Ureter (tissue), 1 donor: ENCODE measurements around the gene RHO. TPM values are rescaled to one million over a fixed set of nuclear protein-coding genes. Genes with fewer than 3 reads are reported as not detected.

Experiments used
- DNase-seq: peaks from one replicate; pipeline ENCODE4 v3.0.0-alpha.2; 2020; ENCODE audit warnings: low spot score
- total RNA-seq: library from RNA; stranded (reverse); gene quantifications from one replicate; pipeline ENCODE4 v1.2.4, GENCODE V29; 2023
- donor health status: DM: yes; HTN: yes; CAD: no.

The RHO gene
- total RNA-seq, 1 donor from 2014 or later = not detected

- no peak for DNase-seq
Observed at GRCh38 chr3:129519896-129520715, 8.3 kb upstream of the RHO start.

DNA sequence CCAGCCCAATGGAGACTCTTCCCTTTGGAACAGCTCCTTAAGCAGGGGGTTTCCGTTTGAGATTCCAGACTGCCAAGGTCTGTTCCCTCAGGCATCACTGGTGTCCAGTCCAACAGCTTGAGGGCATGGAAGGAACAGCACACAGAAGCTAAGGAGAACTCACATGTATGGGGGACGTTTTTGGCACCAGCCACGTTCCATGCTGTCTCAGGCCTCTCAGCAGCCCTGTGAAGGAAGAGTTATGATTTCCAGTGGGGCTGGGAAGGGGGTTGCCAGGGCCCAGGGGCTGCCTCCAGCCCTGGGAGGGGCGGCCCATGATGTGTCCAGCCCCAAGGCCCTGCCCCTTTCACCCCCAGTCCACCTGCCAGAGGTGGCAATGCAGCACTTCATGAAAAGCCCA, 7.5 kb upstream of the RHO start:
- DNase-seq = no peak

- no peak for DNase-seq
Observed at GRCh38 chr3:129521611-129522010, 6.8 kb upstream of the RHO start.

DNA sequence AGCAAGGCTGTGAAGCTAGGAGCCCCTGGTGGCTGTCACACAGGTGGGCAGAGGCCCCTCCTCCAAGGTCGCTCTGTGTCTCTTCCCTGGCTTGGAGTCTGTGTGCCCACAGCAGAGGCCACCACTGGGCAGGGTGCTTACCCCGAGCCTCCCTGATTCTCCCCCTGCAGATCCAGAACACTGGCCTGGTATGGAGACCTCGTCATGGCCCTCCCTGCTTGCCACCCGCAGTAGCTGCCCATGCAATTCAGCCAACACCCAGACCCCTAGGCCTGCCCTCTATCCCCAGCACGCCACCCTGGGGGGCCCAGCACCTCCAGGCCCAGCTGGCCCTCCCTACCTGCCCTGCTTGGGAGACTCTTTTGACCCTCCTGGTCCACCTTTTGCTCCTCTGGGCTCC, 5.5 kb upstream of the RHO start:
- DNase-seq = no peak

DNA sequence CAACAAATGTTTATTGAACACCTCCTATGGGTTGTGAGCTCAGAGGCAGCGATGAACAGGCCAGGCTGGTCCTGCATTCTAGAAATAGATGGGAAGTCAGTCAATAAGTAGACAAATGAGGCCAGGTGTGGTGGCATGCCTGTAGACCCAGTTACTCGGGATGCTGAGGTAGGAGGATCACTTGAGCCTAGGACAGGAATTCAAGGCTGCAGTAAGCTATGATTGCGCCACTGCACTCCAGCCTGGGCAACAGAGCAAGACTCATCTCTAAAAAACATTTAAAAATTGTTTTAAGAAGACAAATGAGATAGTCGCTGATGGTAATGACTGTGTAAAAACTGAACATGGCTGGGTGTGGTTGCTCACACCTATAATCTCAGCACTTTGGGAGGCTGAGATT, 4.4 kb upstream of the RHO start:
- DNase-seq = no peak

GRCh38 chr3:129525341-129525968, 3.0 kb upstream of the RHO start:
- no peak for DNase-seq

DNA sequence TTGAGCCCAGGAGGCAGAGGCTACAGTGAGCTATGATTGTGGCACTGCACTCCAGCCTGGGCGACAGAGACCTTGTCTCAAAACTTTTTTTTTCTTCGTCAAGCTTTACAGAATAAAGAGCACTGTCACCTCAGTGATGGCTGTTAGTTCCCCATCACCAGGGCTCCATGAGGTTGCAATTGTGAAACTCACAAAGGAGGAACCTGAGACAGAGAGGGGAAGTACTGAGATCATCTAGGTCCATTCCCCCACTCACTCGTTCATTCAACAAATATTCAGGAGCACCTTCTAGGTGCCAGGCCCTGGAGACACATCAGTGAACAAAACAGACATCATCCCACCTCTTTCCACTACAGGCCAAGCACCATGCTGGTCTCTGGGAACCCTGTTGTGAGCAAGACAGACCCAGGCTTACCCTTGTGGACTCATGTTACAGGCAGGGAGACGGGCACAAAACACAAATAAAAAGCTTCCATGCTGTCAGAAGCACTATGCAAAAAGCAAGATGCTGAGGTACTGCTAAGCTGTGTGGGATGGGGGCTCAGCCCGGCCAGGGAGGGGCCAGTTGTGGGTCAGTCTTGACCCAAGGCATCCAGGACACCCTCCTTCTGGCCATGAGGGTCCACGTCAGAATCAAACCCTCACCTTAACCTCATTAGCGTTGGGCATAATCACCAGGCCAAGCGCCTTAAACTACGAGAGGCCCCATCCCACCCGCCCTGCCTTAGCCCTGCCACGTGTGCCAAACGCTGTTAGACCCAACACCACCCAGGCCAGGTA, 2.1 kb upstream of the RHO start:
- DNase-seq = no peak

DNA sequence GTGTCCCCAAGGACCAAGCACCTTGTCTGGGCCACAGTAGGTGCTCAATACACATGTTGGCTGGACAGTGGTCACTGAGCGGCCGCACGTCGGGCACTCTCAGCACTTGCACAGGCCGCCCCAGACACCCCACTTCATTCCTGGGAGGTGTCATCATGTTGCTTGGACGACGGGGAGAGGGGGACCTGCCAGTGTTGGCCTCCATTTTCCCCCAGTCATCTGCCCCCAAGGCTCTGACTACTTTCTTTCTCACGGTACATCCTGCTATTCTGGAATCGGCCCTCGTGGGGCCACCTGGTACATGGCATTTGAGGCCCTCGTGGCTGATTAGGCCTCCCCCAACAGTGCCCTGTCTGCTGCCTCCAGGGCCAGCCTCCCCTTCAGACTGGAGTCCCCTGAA, 1.2 kb upstream of the RHO start:
- no peak for DNase-seq

DNA sequence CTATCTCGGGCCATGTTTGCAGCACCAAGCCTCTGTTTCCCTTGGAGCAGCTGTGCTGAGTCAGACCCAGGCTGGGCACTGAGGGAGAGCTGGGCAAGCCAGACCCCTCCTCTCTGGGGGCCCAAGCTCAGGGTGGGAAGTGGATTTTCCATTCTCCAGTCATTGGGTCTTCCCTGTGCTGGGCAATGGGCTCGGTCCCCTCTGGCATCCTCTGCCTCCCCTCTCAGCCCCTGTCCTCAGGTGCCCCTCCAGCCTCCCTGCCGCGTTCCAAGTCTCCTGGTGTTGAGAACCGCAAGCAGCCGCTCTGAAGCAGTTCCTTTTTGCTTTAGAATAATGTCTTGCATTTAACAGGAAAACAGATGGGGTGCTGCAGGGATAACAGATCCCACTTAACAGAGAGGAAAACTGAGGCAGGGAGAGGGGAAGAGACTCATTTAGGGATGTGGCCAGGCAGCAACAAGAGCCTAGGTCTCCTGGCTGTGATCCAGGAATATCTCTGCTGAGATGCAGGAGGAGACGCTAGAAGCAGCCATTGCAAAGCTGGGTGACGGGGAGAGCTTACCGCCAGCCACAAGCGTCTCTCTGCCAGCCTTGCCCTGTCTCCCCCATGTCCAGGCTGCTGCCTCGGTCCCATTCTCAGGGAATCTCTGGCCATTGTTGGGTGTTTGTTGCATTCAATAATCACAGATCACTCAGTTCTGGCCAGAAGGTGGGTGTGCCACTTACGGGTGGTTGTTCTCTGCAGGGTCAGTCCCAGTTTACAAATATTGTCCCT, 1.2 kb downstream of the RHO start:
- no peak for DNase-seq

DNA sequence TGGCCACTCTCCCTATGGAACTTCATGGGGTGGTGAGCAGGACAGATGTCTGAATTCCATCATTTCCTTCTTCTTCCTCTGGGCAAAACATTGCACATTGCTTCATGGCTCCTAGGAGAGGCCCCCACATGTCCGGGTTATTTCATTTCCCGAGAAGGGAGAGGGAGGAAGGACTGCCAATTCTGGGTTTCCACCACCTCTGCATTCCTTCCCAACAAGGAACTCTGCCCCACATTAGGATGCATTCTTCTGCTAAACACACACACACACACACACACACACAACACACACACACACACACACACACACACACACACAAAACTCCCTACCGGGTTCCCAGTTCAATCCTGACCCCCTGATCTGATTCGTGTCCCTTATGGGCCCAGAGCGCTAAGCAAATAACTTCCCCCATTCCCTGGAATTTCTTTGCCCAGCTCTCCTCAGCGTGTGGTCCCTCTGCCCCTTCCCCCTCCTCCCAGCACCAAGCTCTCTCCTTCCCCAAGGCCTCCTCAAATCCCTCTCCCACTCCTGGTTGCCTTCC, 1.9 kb downstream of the RHO start:
- no peak for DNase-seq

DNA sequence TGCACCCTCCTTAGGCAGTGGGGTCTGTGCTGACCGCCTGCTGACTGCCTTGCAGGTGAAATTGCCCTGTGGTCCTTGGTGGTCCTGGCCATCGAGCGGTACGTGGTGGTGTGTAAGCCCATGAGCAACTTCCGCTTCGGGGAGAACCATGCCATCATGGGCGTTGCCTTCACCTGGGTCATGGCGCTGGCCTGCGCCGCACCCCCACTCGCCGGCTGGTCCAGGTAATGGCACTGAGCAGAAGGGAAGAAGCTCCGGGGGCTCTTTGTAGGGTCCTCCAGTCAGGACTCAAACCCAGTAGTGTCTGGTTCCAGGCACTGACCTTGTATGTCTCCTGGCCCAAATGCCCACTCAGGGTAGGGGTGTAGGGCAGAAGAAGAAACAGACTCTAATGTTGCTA, 2.4 kb downstream of the RHO start:
- DNase-seq = no peak

- no peak for DNase-seq
Observed at GRCh38 chr3:129531699-129532098, 3.3 kb downstream of the RHO start.

DNA sequence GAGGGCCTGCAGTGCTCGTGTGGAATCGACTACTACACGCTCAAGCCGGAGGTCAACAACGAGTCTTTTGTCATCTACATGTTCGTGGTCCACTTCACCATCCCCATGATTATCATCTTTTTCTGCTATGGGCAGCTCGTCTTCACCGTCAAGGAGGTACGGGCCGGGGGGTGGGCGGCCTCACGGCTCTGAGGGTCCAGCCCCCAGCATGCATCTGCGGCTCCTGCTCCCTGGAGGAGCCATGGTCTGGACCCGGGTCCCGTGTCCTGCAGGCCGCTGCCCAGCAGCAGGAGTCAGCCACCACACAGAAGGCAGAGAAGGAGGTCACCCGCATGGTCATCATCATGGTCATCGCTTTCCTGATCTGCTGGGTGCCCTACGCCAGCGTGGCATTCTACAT, 3.8 kb downstream of the RHO start:
- no peak for DNase-seq

DNA sequence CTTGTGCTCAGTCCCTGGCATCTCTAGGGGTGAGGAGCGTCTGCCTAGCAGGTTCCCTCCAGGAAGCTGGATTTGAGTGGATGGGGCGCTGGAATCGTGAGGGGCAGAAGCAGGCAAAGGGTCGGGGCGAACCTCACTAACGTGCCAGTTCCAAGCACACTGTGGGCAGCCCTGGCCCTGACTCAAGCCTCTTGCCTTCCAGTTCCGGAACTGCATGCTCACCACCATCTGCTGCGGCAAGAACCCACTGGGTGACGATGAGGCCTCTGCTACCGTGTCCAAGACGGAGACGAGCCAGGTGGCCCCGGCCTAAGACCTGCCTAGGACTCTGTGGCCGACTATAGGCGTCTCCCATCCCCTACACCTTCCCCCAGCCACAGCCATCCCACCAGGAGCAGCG, 5.0 kb downstream of the RHO start:
- no peak for DNase-seq

- no peak for DNase-seq
Observed at GRCh38 chr3:129534428-129535027, 6.1 kb downstream of the RHO start.

DNA sequence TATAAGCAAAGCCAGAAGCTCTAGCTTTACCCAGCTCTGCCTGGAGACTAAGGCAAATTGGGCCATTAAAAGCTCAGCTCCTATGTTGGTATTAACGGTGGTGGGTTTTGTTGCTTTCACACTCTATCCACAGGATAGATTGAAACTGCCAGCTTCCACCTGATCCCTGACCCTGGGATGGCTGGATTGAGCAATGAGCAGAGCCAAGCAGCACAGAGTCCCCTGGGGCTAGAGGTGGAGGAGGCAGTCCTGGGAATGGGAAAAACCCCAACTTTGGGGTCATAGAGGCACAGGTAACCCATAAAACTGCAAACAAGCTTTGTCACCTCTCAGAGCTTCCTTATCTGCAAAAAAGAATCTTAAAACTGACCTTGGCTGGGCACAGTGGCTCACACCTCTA, 6.6 kb downstream of the RHO start:
- no peak for DNase-seq

DNA sequence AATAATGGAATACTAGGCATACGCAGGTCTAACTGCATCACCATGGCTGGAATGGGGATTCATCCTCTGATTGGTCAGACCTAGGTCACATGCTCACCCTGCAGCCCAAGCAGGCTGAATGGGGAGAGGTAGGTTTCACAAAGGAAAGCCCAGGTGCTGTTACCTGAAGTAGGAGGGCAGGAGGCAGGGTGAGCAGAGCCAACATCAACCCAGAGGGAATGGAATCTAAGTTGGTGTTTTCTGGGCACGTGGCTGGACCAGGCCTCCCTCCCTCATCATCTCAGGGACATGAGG, 7.9 kb downstream of the RHO start:
- no peak for DNase-seq

DNA sequence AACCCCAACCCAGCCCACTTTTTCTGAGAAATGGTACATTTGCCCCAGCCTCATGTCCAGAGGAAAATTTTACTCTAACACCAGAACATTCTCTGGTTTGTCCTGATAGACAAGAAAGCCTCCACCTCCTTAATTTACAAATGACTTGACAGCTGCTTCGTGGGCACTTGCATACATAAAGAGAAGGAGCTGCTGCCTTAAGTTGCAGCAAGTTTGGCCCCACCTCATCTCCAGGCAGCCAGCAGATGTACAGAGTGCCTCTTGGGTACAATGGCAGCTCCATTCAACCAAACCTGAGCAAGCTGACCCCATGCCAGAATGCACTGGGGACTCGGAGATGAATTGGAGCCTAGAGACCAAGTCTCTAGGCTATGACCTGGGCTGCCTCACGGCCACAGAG, 8.4 kb downstream of the RHO start:
- no peak for DNase-seq

DNA sequence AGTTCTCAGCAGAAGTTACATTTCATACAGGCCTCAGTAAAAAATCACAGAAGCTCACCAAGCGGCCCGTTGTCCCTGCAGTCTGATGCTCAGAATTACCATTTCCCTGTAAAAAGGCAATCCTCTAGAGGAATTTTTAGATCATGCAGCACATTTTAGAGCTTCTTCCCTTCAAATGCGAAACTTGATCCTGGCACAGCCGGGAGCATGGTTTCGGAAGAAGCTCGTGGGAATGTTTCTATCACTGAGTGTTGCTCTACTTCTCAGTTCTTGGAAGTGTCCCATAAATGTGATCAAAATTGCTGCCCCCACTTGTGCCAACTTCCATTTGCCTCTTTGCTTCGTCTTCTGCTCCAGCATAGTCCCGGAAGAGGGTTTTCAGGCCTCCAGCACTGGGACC, 10.8 kb downstream of the RHO start:
- DNase-seq = no peak

GRCh38 chr3:129540776-129541516, 12.5 kb downstream of the RHO start:
- DNase-seq = no peak

DNA sequence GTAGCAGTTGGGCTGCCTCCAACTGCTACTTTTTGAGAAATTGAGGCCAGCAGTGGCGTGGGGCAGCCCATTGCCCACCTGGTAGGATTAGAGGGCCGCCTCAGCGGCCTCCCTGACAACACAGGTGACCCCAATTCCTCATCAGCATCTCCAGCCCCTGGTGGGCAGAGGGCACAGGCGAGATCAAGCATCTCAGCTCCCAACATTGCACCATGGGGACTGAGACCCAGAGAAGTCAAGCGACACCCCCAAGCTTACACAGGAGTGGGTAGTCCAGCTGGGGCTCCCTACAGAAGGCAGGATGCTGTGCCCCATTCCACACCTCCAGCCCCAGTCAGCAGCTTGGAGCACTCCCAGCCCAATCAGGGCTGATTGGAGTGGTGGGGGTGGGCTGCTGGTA, 14.3 kb downstream of the RHO start:
- DNase-seq = no peak
